ENCODE data around the gene GHDC.
"Not testable (repeated sequence)": the region's sequence is repeated elsewhere in the genome, so short reads cannot be mapped to it uniquely, and the experiment has no call there.

The GHDC gene

GRCh38 chr17:42146911-42147607, 47.2 kb downstream of the GHDC start:
- no peak for DNase-seq (ENCODE audit: low spot score)

DNA sequence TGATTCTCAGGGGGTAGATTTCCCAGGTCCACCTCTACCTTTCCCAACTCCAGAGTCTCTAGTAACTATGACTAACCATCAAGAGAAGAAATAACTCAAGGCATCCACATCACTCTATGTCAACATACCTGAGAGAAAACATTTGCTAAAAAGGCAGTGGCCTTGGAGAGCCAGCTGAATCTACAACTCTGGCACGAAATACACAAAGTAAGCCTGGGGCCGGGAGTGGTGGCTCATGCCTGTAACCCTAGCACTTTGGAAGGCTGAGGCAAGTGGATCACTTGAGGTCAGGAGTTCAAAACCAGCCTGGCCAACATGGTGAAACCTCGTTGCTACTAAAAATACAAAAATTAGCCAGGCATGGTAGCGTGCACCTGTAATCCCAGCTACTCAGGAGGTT, 51.2 kb downstream of the GHDC start:
- not testable (repeated sequence) for DNase-seq (ENCODE audit: low spot score)

- no peak for DNase-seq (ENCODE audit: low spot score)
These were observed 51.9 kb downstream of the GHDC start for GRCh38 chr17:42142371-42142896.

DNA sequence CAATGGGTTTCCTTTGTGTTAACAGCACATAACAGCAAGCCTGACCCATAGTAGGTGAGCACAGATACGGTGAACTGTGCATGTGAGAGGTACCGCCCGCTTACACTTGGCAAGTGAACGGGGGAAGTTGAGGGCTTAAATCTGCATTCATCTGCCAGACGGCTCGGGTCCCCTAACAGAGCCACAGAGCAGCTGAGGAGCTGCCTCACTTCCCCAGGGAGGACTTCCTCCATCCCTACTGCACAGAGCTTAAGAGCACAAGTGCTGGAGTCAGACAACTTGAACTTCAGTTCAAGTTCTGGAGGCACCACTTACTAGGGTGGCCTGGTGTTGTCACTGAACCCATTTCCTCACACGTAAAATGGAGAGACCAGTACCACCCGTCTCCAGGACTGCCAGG, 52.9 kb downstream of the GHDC start:
- no peak for DNase-seq (ENCODE audit: low spot score)

DNA sequence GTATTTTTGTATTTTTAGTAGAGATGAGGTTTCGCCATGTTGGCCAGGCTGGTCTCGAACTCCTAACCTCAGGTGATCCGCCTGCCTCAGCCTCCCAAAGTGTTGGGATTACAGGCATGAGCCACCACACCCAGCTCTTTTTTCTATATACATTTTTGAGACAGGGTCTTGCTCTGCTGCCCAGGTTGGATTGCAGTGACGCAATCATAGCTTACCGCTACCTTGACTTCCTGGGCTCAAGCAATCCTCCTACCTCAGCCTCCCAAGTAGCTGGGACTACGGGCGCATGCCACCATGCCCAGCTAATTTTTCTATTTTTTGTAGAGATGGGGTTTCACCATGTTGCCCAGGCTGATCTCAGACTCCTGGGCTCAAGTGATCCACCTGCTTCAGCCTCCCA, 53.6 kb downstream of the GHDC start:
- DNase-seq (ENCODE audit: low spot score) = not testable (repeated sequence)
